H1 (cell line): ENCODE results near the gene MRPL54. TPM values are rescaled to one million over a fixed set of nuclear protein-coding genes. Genes with fewer than 3 reads are reported as not detected.

ENCODE experiments used
- CTCF ChIA-PET: fragments of 300-600 bp; sonication (Branson Sonifier 250); formaldehyde crosslinking; loops from one replicate; lab custom pipeline; 2021; ENCODE audit not compliant: partially characterized antibody; lab: Charles Lee
- POLR2A ChIA-PET: fragments of 300-600 bp; sonication (Branson Sonifier 250); formaldehyde crosslinking; loops from one replicate; lab custom pipeline; 2021; ENCODE audit warnings: inconsistent platforms; ENCODE audit not compliant: partially characterized antibody; lab: Charles Lee
- DNase-seq, 2 experiments: peaks; one replicate each; pipeline versions ENCODE4 v3.0.0 to v3.0.0-alpha.2; 2010 to 2022; ENCODE audit warnings: low spot score in 2 of 2, low read depth in 1 of 2, mixed read lengths in 1 of 2
- FAIRE-seq: peaks from 2 replicates; lab custom pipeline; 2011; peaks lifted over from hg19 to GRCh38; lab: Jason Lieb, UNC
- H2AFZ ChIP-seq: 2 replicates; pipeline ENCODE4 v1.8.1; 2012; ENCODE audit warnings: low read length, inconsistent platforms
- H2AK5ac ChIP-seq: 2 replicates; pipeline ENCODE4 v1.6.1; 2013; ENCODE audit warnings: low read depth, low read length
- H2BK120ac ChIP-seq: replicated peaks from 2 replicates; pipeline ENCODE3; 2013; ENCODE audit warnings: low read depth, low read length, inconsistent platforms
- H2BK12ac ChIP-seq: 2 replicates; pipeline ENCODE4 v1.6.1; 2013; ENCODE audit warnings: low read depth, low read length
- H2BK15ac ChIP-seq: 2 replicates; pipeline ENCODE4 v1.6.1; 2013; ENCODE audit warnings: low read length
- H2BK20ac ChIP-seq: 2 replicates; pipeline ENCODE4 v1.6.1; 2013; ENCODE audit warnings: low read length
- H2BK5ac ChIP-seq: 2 replicates; pipeline ENCODE4 v1.6.1; 2013; ENCODE audit warnings: low read depth, low read length
- H3K14ac ChIP-seq: 2 replicates; pipeline ENCODE4 v1.6.1; 2013; ENCODE audit warnings: inconsistent platforms; ENCODE audit not compliant: insufficient read length
- H3K18ac ChIP-seq: 2 replicates; pipeline ENCODE4 v1.6.1; 2013; ENCODE audit warnings: low read length; ENCODE audit errors: extremely low read depth
- H3K23ac ChIP-seq: 2 replicates; pipeline ENCODE4 v1.6.1; 2013; ENCODE audit warnings: inconsistent platforms; ENCODE audit not compliant: insufficient read length
- H3K23me2 ChIP-seq: 2 replicates; pipeline ENCODE4 v1.6.1; 2013; ENCODE audit warnings: low read depth, low read length
- H3K27ac ChIP-seq: 2 replicates; pipeline ENCODE4 v1.6.1; 2011; ENCODE audit warnings: low read depth, low read length, inconsistent platforms
- H3K27me3 ChIP-seq, 4 experiments: replicated peaks in 1 of 4; 1 replicate in 1 of 4; 2 replicates in 3 of 4; pipeline versions ENCODE4 v1.6.1 to v1.8.1; 2011 to 2013; ENCODE audit warnings: low read length in 3 of 4, mild to moderate bottlenecking in 3 of 4, inconsistent platforms in 2 of 4, mixed read lengths in 2 of 4, moderate library complexity in 1 of 4; ENCODE audit not compliant: control insufficient read depth in 3 of 4, insufficient read depth in 3 of 4; ENCODE audit errors: extremely low read depth in 1 of 4
- H3K36me3 ChIP-seq, 4 experiments: 2 replicates each; pipeline versions ENCODE4 v1.6.1 to v1.8.1; 2011 to 2013; ENCODE audit warnings: mild to moderate bottlenecking in 4 of 4, low read length in 3 of 4, moderate library complexity in 2 of 4, control low read depth in 1 of 4, inconsistent platforms in 1 of 4; ENCODE audit not compliant: insufficient read depth in 4 of 4, control insufficient read depth in 2 of 4
- H3K4ac ChIP-seq: replicated peaks from 2 replicates; pipeline ENCODE3; 2013; ENCODE audit warnings: low read length, low read depth, mixed read lengths, inconsistent platforms; ENCODE audit not compliant: insufficient read length
- H3K4me1 ChIP-seq, 4 experiments: replicated peaks in 1 of 4; 1 replicate in 1 of 4; 2 replicates in 3 of 4; pipeline versions ENCODE4 v1.6.1 to v1.8.1; 2011 to 2013; ENCODE audit warnings: low read length in 3 of 4, inconsistent platforms in 2 of 4, mixed read lengths in 1 of 4; ENCODE audit not compliant: insufficient read depth in 4 of 4, control insufficient read depth in 3 of 4
- H3K4me2 ChIP-seq, 2 experiments: 2 replicates each; pipeline versions ENCODE4 v1.6.1 to v1.8.1; 2011 to 2013; ENCODE audit warnings: low read depth in 2 of 2, low read length in 2 of 2, control low read depth in 1 of 2, inconsistent platforms in 1 of 2, mild to moderate bottlenecking in 1 of 2; ENCODE audit not compliant: insufficient read depth in 1 of 2
- H3K4me3 ChIP-seq, 4 experiments: fragments of 200-600, 300-600 bp in 1 of 4; sonication (generic), shearing (Covaris generic), sonication (Bioruptor Twin) in 1 of 4; 2 replicates each; pipeline versions ENCODE4 v1.5.1 to v1.8.1; 2011 to 2016; ENCODE audit warnings: low read length in 4 of 4, low read depth in 3 of 4, control low read depth in 2 of 4, inconsistent platforms in 2 of 4, mild to moderate bottlenecking in 2 of 4, mixed read lengths in 1 of 4, moderate library complexity in 1 of 4; ENCODE audit not compliant: insufficient read depth in 2 of 4; ENCODE audit errors: extremely low read depth in 1 of 4
- H3K56ac ChIP-seq: replicated peaks from 2 replicates; pipeline ENCODE3; 2013; ENCODE audit warnings: low read depth, mild to moderate bottlenecking, mixed read lengths, low read length, inconsistent platforms; ENCODE audit not compliant: insufficient read length
- H3K79me1 ChIP-seq: 2 replicates; pipeline ENCODE4 v1.6.1; 2013; ENCODE audit warnings: low read depth, low read length, control low read depth
- H3K79me2 ChIP-seq, 2 experiments: 2 replicates each; pipeline versions ENCODE4 v1.6.1 to v1.8.1; 2012 to 2013; ENCODE audit warnings: low read length in 2 of 2, mild to moderate bottlenecking in 2 of 2, inconsistent platforms in 1 of 2; ENCODE audit not compliant: insufficient read depth in 2 of 2, control insufficient read depth in 1 of 2
- H3K9ac ChIP-seq, 4 experiments: replicated peaks in 1 of 4; 1 replicate in 1 of 4; 2 replicates in 3 of 4; pipeline versions ENCODE4 v1.6.1 to v1.8.1; 2011 to 2013; ENCODE audit warnings: low read depth in 3 of 4, low read length in 3 of 4, control low read depth in 2 of 4, mild to moderate bottlenecking in 2 of 4, moderate library complexity in 2 of 4, inconsistent platforms in 1 of 4; ENCODE audit errors: extremely low read depth in 1 of 4
- H3K9me3 ChIP-seq, 2 experiments: 2 replicates each; pipeline versions ENCODE4 v1.6.1 to v1.8.1; 2012 to 2013; ENCODE audit warnings: mild to moderate bottlenecking in 2 of 2, moderate library complexity in 2 of 2, control low read depth in 1 of 2, inconsistent platforms in 1 of 2, low read depth in 1 of 2, low read length in 1 of 2, mixed read lengths in 1 of 2; ENCODE audit not compliant: insufficient read depth in 2 of 2
- H4K20me1 ChIP-seq, 2 experiments: replicated peaks in 1 of 2; 2 replicates each; pipeline versions ENCODE3 to v1.8.1; 2011 to 2013; ENCODE audit warnings: inconsistent platforms in 2 of 2, low read length in 2 of 2, mild to moderate bottlenecking in 1 of 2; ENCODE audit not compliant: insufficient read depth in 2 of 2, control insufficient read depth in 1 of 2
- H4K5ac ChIP-seq: 2 replicates; pipeline ENCODE4 v1.6.1; 2013; ENCODE audit warnings: low read length, low read depth, mixed read lengths, inconsistent platforms; ENCODE audit not compliant: insufficient read length
- H4K8ac ChIP-seq: 2 replicates; pipeline ENCODE4 v1.8.0; 2013; ENCODE audit warnings: mild to moderate bottlenecking, moderate library complexity, low read length, inconsistent platforms; ENCODE audit not compliant: insufficient read depth; ENCODE audit errors: extremely low read depth
- H4K91ac ChIP-seq: replicated peaks from 2 replicates; pipeline ENCODE3; 2013; ENCODE audit warnings: low read length, mixed read lengths, inconsistent platforms; ENCODE audit not compliant: insufficient read length
- BRCA1 ChIP-seq: IDR thresholded peaks from 2 replicates; pipeline ENCODE4 v1.6.1; 2012; ENCODE audit warnings: low read depth, low read length, improper control_type of control experiment
- CEBPB ChIP-seq: IDR thresholded peaks from 2 replicates; pipeline ENCODE4 v1.6.1; 2012; ENCODE audit warnings: low read depth, low read length
- CREB1 ChIP-seq: IDR thresholded peaks from 2 replicates; pipeline ENCODE4 v1.6.1; 2012; ENCODE audit warnings: inconsistent platforms
- TEAD4 ChIP-seq: IDR thresholded peaks from 2 replicates; pipeline ENCODE4 v1.6.1; 2012; ENCODE audit warnings: low read depth, low read length, inconsistent platforms, mixed read lengths
- YY1 ChIP-seq: IDR thresholded peaks from 2 replicates; pipeline ENCODE4 v1.6.1; 2011; ENCODE audit warnings: low read depth, mild to moderate bottlenecking, low read length
- WGBS, 2 experiments: shearing (Covaris generic) in 1 of 2; methylation state at CpG; one replicate each; pipeline versions ENCODE4 v1.1.6 to v1.1.7; 2013 to 2015; ENCODE audit warnings: low lambda C conversion rate in 2 of 2, mixed read lengths in 2 of 2, inconsistent platforms in 1 of 2, low coverage in 1 of 2, missing lambda C conversion rate in 1 of 2; ENCODE audit not compliant: insufficient replicate concordance in 2 of 2, insufficient coverage in 1 of 2, insufficient read length in 1 of 2; ENCODE audit errors: extremely low coverage in 1 of 2, missing lambda C conversion rate in 1 of 2; 5-methylcytosine and 5-hydroxymethylcytosine counted together
- polyA plus RNA-seq, 7 experiments: library from polyadenylated mRNA; depleted of rRNA in 3 of 7; stranded (reverse) in 5 of 7; unstranded in 2 of 7; fragments of >200 nt in 5 of 7; fragments of 200-250 nt in 2 of 7; gene quantifications; 1 replicate in 5 of 7; 2 replicates in 1 of 7; 4 replicates in 1 of 7; pipeline versions ENCODE4 v1.2.1 to v1.2.3, GENCODE V29; 2011 to 2013; ENCODE audit warnings: missing spikeins in 2 of 7, mixed read lengths in 2 of 7
- total RNA-seq: library from RNA; stranded (reverse); fragmentation: NEBNext Ultra II Directional; extraction: Animal tissue kit (Norgen Biotek cat#: 25700); gene quantifications from 2 replicates; pipeline ENCODE4 v1.2.1, GENCODE V29; 2021

MRPL54 gene
- total and polyA plus RNA-seq, 2 of the 8 experiments (the other 6 are each of a cell fraction or from before 2014, with no cell fraction given): 63.8 to 72.8 TPM

DNA sequence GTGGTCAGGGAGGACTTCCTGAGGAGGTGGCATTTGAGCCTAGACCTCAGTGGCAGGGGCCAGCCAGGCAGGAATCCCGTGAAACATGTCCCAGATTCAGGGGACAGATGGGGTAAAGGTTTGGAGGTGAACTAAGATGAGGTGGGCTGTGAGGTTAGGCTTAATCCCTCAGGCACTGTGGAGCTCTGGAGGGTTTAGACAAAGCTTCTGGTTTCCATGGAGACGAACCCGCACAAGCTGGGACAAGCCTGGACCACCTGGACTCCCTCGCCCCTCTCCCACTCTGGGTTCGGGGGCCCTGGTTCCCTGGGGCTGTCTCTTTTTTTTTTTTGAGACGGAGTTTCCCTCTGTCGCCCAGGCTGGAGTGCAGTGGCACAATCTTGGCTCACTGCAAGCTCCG is 38.6 kb upstream of the MRPL54 start:
- 59% methylated on average over 5 of the region's 8 CpGs; no CpG with 5 or more reads in 1 of the 2 experiments for WGBS, 2 experiments
- Histone ChIP-seq H3K79me2 (no peaks in the 10 kb centered on the region), H4K5ac (peak overlapping the region; percentile 1), H4K20me1 (no peaks in the 10 kb centered on the region), H3K9me3 (no peaks in the 10 kb centered on the region), H3K36me3 (no peaks in the 10 kb centered on the region), H2AFZ (no peak overlapping the region), H4K8ac (no peak overlapping the region), H3K79me1 (no peaks in the 10 kb centered on the region), H3K9ac (no peak overlapping the region), H3K23ac (no peak overlapping the region), H2BK5ac (no peak overlapping the region), H3K56ac (no peak overlapping the region), H3K4ac (no peak overlapping the region), H3K4me3 (peak overlapping the region in 1 of 4 experiments; percentile 10; a peak in 1 of 8 replicates), H3K14ac (no peak overlapping the region), H2AK5ac (no peak overlapping the region), H3K23me2 (peaks cover 8% of the 10 kb centered on the region; the same call in 1 of the 2 replicates), H3K18ac (no peak overlapping the region; the same call in 1 of the 2 replicates), H3K27me3 (peaks cover 0 to 3% (median 0%) of the 10 kb centered on the region in 4 experiments; a peak in 2 of 7 replicates), H3K27ac (no peak overlapping the region), H2BK120ac (no peak overlapping the region), H2BK20ac (0 out of 2 replicates have a peak overlapping the region, but pooled peaks have one; percentile 17), H2BK12ac (peak overlapping the region; percentile 1; the same call in 1 of the 2 replicates), H3K4me2 (peak overlapping the region; percentile 12 to 87; a peak in 3 of 4 replicates), H3K4me1 (peaks cover 0 to 16% (median 10%) of the 10 kb centered on the region in 4 experiments; a peak in 6 of 7 replicates), H2BK15ac (no peak overlapping the region), H4K91ac (no peak overlapping the region)
- FAIRE-seq: no peak
- TF ChIP-seq CREB1 (no peak), TEAD4 (no peak), BRCA1 (no peak), YY1 (no peak), CEBPB (no peak)
- DNase-seq: no peak
- ChIA-PET CTCF (interaction anchor here (0.6 to 1.3 kb wide), 4 partner anchors 12 to 91 kb away, joined by 3 read pairs; partner anchors contain the start of gene TJP3), POLR2A (interaction anchor here (1.1 to 1.3 kb wide), 2 partner anchors 39 to 261 kb away, joined by 5 read pairs; partner anchors contain the start of genes EEF2 and MRPL54)
